Stimulated activated CD4-positive, alpha-beta T cell treated with anti-CD3 and anti-CD28 coated beads, Interleukin-12 subunit alpha, Interleukin-12 subunit beta, amount 100 ng/mL, for 48 hours (primary cell): ENCODE results near the gene EXOC3.
"Not testable (repeated sequence)": the region's sequence is repeated elsewhere in the genome, so short reads cannot be mapped to it uniquely, and the experiment has no call there.

Experiments
- DNase-seq, 3 donors: peaks; one replicate each; pipeline ENCODE4 v3.0.0-alpha.2; 2020; ENCODE audit warnings: low read depth in 2 of 3, low spot score in 1 of 3

Gene EXOC3

DNA sequence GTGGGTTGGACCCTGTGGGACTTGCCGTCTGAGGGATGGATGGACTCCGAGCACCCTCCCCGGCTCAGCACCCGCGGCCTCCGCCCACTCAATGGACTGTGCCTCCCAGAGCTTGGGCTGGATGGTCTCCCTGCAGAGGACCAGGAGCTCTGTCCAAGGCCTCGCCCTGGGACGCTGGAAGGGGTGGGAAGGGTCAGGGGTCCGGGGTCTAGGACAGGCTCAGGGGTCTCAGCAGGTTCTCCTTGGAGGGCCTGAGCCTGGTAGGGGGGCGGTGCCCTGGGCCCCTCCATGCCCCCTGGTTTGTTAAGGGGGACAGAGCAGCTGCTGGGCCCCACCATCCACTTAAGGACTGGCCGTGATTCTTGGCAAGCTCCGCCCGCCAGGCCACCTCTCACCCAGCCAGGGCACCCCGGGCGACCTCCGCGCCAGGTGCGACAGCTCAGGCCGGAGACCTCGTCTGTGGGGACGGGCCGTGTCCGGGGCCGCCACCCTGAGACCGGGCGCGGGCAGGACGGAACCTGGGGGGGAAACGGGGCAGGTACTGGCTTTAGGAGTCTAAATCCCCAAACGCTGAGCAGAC lies 29.2 kb downstream of the EXOC3 start:
- peak in 1 of 3 donors; percentile 18 for DNase-seq

DNA sequence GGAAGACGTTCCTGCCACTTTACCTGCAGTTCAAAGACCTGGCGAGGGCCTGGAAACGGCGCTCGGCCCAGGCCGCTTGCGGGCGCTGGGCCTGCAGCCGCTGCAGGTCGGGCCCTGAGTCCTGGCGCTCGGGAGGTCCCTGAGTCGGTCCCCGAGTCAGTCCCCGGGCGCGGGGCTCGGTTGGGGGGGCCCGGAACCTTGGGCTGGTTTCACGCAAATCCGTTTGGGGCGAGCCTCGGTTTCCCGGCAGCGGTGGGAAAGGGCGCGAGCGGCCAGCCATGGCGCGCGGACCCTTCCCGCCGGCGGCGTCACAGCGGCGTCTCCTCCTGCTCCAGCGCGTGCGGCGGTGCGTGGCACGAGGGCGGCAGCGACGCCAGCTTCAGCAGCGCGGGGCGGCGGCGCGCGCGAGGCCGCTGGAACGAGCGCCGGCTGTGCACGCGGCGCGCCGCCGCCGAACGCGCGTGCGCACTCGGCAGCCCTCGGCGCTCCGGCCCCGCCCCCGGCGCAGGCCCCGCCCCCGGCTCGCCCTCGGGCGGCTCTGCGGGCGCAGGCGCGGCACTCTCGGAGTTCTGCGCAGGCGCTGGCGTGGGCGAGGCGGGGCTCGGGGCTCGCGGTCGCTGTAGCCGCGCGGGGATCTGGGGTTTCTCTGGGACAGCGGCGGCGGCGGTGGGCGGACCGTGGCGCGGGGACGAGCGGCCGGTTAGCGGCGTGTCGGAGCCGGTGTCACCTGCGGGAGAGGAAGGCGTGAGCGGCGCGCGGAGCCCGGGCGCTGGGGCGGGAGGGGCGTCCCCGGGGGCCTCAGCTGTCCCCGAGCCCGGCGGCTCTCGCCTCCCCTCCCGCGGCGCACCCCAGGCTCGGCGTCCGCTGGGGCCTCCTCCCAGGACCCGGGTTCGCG lies 29.9 kb downstream of the EXOC3 start:
- DNase-seq = peak; percentile 75 to 88 (median 79)

DNA sequence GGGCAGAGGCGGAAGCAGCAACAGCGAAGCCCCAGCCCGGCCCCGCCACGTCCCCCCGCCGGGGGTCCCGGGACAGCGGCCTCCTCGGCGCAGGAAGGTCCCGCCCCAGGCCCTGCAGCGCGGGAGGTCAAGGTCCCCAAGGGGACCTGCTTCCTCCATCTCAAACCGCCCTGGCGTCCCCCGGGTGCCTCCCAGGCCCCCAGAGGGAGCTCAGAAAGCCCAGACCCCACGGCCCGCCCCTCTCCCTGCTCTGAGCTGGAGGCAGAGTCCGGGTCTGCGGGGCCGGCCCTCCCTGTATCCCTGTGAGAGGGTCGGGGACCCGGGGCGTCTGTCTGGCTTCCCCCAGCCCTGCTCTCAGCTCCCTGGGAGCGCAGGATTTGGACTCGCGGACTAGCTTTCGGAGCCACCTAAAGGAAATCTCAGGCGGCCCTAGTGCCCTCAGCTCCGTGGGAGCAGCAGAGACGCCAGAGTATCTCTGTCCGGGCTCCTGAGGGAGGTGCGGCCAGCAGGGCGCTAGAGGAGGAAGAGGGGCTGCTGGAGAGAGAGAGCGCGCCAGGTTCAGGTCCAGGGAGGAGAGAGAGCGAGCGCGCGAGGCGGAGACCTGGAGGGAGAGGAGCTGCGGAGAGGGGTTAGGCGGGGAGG lies 30.7 kb downstream of the EXOC3 start:
- peak in 2 of 3 donors; percentile 16 for DNase-seq

DNA sequence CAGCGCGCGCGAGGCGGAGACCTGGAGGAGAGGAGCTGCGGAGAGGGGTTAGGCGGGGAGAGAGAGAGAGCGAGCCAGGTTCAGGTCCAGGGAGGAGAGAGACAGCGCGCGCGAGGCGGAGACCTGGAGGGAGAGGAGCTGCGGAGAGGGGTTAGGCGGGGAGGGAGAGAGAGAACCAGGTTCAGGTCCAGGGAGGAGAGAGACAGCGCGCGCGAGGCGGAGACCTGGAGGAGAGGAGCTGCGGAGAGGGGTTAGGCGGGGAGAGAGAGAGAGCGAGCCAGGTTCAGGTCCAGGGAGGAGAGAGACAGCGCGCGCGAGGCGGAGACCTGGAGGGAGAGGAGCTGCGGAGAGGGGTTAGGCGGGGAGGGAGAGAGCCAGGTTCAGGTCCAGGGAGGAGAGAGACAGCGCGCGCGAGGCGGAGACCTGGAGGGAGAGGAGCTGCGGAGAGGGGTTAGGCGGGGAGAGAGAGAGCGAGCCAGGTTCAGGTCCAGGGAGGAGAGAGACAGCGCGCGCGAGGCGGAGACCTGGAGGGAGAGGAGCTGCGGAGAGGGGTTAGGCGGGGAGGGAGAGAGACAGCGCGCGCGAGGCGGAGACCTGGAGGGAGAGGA lies 31.4 kb downstream of the EXOC3 start:
- DNase-seq = not testable (repeated sequence)

DNA sequence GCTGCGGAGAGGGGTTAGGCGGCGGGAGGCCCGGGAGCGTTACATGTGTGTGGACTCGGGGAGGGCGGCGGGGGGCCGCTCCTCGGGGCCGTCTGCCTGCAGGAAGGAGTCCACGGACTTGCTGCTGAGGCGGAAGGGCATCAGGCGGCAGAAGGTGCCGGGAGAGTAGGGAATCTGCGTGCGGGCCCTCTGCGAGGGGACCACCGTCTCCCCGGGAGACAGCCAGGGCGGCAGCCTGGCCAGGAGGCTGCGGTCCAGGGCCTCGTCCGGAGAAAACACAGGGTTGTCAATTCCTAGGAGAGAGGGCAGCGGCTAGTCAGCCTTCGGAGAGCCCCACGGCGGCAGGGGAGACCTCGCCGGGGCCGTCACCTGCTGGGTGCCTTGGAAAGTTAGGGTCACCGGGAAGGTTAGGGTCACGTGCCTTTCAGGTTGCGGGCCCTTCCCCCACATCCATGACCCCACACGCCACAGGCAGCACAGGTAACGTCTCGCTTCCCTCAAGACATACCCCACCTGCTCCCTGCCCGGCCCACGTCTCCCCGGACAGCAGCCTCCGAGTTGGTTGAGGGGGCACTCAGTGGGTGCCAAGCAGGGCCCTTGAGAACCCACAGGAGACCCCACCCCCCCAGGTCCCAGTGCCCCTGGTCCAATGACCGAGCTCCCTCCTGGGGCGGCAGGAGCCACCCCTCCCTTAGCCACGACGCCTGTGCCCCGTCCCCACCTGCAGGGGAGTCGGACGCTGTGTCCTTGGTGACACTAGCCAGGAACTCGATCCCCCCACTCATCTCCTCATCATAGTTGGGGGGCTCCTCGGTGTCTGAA lies 32.1 kb downstream of the EXOC3 start:
- DNase-seq = no peak

DNA sequence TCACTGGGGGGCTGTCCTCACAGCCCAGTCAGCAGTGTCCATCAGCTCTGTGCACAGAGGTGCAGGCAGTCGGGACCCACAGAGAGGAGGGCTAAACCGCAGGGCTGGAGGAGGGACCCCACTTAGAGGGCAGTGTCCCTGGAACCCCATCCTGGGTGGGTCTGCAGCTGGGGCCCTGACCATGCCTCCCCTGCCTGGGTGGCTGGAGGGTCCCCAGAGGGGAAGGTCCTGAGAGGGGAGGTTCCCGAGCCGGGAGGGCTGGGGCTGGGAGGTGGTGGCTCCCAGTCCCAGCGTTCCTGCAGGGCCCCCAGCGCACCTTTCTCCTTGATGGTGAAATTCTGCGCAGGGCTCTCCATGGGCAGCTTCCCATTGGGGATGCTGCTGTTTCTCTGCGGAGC lies 32.7 kb downstream of the EXOC3 start:
- DNase-seq = no peak

DNA sequence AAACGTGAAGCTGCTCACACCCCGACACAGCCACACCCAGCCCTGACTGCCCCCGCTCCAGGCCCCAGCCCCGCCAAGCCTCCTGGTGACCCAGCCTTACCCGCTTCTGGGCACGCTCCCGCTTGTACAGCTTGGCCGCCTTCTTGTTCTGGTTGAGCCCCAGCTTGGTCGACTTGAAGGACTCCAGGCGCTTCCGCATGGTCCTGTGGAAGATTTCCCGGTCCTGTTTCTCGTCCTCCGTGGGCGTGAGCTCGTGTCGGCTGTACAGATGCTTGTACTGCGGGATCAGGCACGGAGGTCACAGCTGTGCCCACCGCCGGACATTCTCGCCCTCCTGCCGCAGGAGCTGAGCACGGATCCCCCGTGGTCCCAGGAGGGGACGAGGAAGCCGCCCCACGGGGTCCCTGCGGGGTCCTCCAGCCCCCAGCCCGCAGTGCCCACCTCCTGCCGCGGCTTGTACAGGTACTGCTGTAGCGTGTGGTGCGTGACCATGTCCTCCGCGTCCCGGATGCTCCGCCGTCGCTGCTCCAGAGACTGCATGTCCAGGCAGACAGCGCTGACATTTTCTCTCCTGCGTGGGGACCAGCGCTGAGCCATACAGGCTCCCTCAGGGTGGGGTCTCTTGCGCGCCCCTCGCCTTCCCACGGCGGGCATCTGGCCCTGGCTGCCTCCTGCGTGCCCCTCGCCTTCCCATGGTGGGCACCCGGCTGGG lies 33.3 kb downstream of the EXOC3 start:
- no peak for DNase-seq

DNA sequence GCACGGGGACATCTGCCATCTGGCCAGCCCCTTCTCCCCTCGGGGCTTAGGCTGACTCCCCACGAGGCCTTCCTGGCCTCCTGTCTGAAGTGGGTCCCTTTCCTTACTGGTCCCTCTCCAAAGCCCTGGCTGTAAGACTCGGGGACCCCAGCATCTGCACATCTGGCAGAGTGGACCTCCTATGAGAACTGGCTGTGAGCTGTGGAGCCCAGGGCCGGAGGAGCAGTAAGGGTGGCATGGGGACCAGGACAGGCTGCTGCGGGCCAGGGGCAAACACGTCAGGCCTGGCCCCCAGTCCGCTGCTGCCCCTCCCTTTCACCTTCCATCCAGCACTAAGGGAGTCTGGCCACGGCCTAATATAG lies 33.8 kb downstream of the EXOC3 start:
- no peak for DNase-seq

DNA sequence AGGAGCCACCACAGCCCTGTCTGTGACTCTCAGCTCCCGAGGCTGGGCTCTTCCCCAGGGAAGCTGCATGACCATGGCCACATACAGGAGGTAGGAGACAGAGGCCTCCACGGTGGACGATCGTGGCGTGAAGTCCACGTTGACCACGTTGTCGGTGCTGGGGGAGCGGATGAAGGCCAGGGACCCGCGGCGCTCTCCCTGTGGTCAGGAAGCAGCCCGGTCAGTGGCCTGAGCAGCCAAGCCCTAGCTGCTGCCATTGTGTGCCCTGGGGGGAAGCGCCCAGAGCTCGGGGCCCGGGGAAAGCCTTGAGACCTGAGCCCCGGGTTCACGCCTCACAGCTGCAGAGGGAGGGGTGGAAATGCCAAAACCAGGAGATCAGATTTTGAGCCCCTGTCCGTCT lies 34.3 kb downstream of the EXOC3 start:
- no peak for DNase-seq

DNA sequence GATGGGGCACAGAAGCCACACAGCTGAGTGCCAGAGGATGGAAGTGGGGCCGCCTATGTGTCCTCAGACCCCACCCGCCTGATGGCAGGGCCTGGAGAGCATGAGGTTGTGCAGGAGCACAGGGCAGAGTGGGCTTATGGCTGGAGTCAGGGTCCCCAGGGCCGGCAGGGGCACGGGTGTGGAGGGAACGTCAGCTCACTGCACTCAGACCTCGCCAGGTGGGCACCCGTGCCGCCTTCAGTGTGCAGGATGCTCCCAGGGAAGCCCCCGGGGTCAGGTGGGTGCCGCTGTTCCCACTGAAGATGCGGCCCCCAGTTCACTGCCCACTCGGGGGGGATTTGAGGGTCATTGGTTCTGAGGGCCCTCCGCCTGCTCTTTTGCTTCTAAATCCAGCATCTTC lies 34.9 kb downstream of the EXOC3 start:
- no peak for DNase-seq

DNA sequence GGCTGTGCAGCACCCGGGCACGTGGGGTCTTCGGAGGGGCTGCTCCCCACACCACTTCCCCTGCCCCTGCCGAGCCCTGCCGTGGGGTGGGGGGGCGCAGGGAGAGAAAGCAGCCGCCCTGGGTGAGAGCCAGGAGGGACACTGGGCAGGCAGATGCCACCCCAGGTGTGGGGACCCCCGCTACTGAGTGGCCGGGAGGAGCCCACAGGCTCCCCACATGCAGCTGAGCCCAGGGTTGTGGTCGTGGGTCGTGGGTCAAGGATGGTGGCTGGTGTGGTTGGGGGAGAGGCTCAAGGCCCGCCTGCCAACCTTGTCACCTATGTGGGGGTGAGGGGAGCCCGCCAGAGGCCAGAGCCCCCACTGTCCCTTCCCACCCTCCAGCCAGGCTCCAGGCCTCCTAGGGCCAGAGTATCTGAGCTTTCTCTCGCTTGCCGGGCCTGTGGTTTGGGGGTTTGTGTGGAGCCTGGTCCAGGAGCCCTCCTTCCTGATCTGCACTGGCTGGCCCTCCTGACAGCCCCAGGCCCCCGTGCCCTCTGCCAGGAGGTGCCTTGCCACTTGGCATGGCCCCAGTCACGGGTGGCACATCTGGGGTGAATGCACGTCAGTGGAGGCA lies 35.5 kb downstream of the EXOC3 start:
- DNase-seq = no peak

DNA sequence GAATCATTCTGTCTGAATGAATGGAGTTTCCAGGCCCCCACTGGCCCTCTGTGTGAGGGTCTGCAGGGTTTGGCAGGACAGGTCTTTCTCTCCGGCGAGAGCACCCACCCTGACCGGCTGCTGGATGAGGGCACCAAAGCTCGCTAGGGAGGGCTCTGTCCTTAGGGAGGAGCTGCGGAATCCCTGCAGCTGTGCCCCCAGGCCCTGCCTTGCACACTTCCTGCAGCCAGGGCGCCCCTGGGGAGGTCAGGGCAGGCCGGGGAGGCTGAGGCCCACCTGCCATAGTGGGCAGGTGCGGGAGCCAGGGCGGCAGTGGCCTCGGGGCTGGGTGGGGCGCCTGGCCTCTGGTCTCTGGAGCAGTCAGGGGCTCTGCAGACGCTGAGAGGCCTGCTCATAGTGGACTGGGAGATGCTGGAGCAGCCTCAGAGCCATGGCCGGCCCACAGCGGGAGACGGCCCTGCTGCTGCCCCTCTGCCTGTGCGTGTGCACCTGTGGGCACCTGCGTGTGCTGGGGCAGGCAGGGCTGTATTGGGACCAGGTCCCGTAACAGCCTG lies 36.1 kb downstream of the EXOC3 start:
- no peak for DNase-seq

DNA sequence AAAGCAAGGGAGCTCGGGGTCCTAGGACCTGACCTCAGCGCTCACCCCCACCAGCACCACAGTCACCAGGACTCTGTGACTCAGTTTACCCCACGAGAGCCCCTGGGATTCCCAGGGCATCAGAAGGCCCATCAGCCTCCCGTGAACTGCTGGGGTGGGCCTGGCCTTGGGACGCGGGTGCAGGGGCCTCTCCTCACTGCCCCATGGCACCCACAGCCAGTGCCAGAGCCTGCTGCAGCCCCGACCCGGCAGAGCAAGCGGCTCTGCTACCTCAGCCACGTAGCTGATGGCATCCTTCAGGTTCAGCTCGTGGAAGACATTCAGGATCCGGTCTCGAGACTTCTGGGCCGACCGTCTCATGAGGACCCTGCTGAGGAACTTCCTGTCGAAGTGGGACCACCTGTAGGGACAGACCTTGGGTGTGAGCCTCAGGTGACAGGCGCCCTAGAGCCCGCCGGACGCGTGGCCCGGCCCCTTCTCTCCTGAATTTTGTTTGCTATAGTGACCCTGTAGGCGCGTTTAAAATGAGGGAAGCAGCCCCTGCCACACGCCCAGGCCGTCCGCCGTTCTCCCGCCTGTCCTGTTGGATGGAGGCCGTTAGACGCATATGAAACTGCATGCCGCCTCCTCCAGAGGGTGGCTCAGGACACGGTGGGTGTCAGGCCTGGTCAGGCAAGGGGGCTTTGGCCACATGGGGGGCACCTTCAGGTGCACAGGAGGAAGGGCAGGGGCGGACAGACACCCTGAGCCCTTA lies 36.8 kb downstream of the EXOC3 start:
- no peak for DNase-seq

DNA sequence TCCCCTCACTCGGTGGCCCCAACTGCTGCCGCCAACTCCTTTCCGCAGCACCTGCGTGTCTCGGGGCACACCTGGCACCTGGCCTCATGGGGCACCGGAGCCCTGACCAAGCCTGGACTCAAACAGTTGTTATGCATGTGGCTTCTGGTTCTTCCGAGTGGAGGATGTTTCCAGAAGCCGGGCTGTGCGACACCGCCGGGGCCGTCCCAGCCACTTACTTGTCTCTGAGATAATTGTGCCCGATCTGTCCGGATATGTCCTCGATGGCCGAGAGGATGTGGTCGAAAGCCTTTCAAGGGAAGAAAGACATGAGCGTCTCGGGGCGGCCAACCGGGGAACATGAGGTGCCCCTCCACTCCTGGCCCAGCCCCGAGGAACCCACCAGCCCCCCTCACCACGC lies 38.4 kb downstream of the EXOC3 start:
- no peak for DNase-seq

DNA sequence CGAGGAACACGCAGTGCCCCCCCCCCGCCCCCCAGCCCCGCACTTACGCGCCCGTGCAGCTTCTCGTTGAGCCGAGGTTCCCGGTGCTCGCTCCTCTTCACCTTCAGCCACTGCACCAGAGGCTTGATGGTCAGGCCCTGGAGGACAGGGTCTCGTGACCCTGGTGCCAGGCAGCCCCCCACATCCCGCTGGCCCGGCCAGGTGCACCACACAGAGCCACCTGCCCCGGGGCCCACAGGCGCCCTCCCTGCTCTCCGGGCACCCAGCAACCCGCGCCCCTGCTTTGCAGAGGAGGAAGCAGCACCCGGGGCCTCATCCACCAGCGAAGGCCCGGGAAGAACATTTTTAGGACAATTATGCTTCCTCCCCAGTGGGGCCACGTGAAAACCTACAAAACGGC lies 39.0 kb downstream of the EXOC3 start:
- no peak for DNase-seq

DNA sequence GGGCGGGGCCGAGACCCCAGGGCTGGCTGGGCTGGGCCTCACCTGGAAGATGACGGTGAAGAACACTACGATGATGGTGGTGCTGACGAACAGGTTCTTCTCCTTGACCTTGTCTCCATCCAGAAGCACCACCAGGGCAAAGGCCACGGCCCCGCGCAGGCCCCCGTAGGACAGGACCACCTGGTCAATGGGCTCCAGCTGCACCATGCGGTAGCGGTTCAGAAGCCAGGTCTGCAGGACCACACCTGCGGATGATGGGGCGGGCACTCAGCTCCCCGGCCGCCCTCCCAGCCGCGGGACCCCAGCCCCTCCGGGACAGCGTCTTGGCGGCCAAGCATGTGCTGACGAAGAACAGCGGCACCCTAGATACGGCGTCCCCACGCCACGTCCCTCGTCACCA lies 39.5 kb downstream of the EXOC3 start:
- DNase-seq = no peak

DNA sequence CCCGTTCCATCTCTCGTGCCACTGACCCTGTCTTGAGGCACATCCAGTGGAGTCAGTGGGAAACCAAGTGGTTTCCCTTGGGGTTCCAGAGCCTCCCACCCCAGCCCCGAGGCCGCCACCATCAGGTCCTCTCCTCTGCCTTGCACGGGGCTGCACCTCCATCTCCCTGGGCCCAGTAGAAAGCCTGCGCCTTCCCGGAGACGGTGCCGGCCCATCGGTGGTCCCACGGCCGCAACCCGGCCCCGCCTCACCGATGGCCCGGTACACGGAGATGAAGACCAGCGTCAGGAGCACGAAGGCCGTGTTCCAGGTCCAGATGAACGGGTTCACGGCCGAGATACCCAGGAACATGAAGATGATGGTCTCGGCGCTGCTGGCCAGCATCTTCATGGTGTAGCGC lies 40.0 kb downstream of the EXOC3 start:
- no peak for DNase-seq

DNA sequence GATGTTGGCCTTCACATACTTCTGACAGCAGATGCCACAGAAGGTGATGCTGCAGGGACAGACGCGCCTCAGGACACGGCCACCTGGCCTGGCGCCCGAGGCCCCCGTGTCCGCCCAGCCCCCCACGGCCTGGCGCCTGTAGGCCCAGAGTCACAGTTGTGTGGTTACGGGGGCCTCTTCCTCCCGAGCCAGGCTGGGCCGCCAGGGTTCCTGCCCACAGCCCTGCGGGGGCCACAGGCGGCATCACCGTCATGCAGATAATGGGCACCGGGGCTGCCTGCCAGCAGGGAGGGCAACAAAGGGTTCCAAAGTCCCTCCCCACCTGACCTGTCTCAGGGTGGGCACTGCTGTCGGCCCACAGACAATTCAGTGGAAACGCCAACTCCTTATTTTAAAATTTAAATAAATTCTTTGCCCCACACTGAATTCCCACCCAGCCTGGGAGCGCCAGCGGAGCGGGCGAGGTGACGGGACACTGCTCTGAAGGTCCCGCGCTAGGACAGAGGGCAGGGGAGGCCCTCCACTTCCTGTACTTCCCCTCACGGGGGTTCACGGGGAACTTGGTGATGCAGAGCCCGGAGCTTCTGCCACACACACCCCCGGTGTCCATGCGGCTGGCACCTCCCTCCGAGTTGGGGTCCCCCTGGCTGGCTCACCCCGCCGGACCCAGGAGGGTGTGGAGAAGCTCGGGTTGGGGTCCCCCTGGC lies 40.6 kb downstream of the EXOC3 start:
- no peak for DNase-seq
